ENCODE measurements around the gene TDP2. TPM values are rescaled to one million over a fixed set of nuclear protein-coding genes. Genes with fewer than 3 reads are reported as not detected.
"Not testable (repeated sequence)": the region's sequence is repeated elsewhere in the genome, so short reads cannot be mapped to it uniquely, and the experiment has no call there.

The TDP2 gene
- total RNA-seq, 4 donors from 2014 or later: 25.2 to 44.4 (median 37.6) TPM

DNA sequence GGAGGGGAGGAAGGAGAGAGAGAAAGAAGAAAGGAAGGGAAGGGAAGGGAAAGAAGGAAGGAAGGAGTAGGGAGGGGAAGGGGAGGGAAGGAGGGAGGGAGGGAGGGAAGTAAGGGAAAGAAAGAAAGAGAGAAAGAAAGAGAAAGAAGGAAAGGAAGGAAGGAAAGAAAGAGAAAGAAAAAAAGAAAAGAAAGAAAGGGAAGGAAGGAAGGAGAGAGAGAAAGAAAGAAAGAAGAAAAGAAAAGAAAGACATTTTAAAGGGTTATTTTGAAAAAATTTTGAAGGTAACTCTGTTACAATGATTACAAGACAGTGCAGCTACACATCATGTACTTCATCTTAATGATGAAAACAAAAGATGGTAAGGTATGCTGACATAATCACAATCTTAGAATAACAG, 24.6 kb downstream of the TDP2 start:
- Histone ChIP-seq H3K27ac (replicated peaks in 1 of 4) (no peak overlapping the region), H3K36me3 (no peaks in the 10 kb centered on the region), H3K27me3 (peaks cover 0 to 12% (median 2%) of the 10 kb centered on the region in 4 donors), H3K9me3 (no peaks in the 10 kb centered on the region), H3K4me1 (peaks cover 4 to 16% (median 6%) of the 10 kb centered on the region in 4 donors), H3K4me3 (no peak overlapping the region)
- no peak for DNase-seq (ENCODE audit: extremely low spot score)
- intact Hi-C loops (cut with DNase I): no loop called here
- TF ChIP-seq POLR2A (IDR thresholded peaks at IDR 0.05; ENCODE audit: low read depth): no peak
- TF ChIP-seq, protein P1, sequence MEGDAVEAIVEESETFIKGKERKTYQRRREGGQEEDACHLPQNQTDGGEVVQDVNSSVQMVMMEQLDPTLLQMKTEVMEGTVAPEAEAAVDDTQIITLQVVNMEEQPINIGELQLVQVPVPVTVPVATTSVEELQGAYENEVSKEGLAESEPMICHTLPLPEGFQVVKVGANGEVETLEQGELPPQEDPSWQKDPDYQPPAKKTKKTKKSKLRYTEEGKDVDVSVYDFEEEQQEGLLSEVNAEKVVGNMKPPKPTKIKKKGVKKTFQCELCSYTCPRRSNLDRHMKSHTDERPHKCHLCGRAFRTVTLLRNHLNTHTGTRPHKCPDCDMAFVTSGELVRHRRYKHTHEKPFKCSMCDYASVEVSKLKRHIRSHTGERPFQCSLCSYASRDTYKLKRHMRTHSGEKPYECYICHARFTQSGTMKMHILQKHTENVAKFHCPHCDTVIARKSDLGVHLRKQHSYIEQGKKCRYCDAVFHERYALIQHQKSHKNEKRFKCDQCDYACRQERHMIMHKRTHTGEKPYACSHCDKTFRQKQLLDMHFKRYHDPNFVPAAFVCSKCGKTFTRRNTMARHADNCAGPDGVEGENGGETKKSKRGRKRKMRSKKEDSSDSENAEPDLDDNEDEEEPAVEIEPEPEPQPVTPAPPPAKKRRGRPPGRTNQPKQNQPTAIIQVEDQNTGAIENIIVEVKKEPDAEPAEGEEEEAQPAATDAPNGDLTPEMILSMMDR (IDR thresholded peaks at IDR 0.05): no peak
- TF ChIP-seq EP300 (IDR thresholded peaks at IDR 0.05): no peak
- TF ChIP-seq POLR2AphosphoS5 (IDR thresholded peaks at IDR 0.05): no peak

DNA sequence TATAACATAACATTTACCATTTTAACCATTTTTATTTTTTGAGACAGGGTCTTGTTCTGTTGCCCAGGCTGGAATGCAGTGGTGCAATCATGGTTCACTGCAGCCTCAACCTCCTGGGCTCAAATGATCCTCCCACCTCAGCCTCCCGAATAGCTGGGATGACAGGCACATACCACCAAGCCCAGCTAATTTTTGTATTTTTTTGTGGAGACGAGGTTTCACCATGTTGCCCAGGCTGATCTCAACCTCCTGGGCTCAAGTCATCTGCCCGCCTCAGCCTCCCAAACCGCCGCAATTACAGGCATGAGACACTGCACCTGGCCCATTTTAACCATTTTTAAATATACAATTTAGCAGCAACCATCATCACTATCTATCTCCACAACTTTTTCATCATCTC, 26.1 kb downstream of the TDP2 start:
- H3K36me3 ChIP-seq; DNase-seq (ENCODE audit: extremely low spot score); H3K4me3 ChIP-seq; H3K4me1 ChIP-seq; H3K9me3 ChIP-seq; H3K27ac ChIP-seq (replicated peaks in 1 of 4); intact Hi-C loops (cut with DNase I): not testable (repeated sequence)
- WGBS: 86% methylated on average over 5 of the region's 5 CpGs
- peaks cover 0 to 12% (median 2%) of the 10 kb centered on the region in 4 donors for H3K27me3 ChIP-seq

DNA sequence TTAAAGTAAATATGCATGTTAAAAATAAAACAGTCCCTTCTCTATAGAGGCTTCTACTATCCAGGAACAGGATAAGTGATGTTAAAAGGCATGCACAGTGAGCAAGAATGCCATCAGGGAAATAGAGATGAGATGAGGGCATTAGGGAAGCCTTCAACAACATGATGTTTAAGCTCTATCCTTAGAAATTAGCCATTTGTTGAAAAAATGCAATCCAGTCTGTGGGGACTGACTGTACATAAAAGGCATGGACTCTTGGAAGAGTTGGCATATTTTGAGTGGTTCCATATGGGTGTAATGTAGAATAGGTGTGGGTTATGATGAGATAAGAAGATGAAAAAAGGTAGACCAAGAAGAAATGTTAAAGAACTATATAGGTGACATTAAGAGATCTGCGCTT, 26.5 kb downstream of the TDP2 start:
- intact Hi-C loops (cut with DNase I): no loop called here
- Histone ChIP-seq H3K27ac (replicated peaks in 1 of 4) (no peak overlapping the region), H3K4me1 (peaks cover 0 to 1% (median under 1%) of the 10 kb centered on the region in 4 donors), H3K4me3 (no peak overlapping the region), H3K9me3 (peaks cover 0 to 12% (median 1%) of the 10 kb centered on the region in 4 donors), H3K27me3 (peaks cover 0 to 12% (median 2%) of the 10 kb centered on the region in 4 donors), H3K36me3 (no peaks in the 10 kb centered on the region)
- no peak for DNase-seq (ENCODE audit: extremely low spot score)
- WGBS: 98% methylated on average over 1 of the region's 1 CpG
- no peak for TF ChIP-seq POLR2AphosphoS5 (IDR thresholded peaks at IDR 0.05)
- TF ChIP-seq, protein P1 (IDR thresholded peaks at IDR 0.05): no peak
- TF ChIP-seq POLR2A (IDR thresholded peaks at IDR 0.05; ENCODE audit: low read depth): no peak
- TF ChIP-seq EP300 (IDR thresholded peaks at IDR 0.05): no peak

DNA sequence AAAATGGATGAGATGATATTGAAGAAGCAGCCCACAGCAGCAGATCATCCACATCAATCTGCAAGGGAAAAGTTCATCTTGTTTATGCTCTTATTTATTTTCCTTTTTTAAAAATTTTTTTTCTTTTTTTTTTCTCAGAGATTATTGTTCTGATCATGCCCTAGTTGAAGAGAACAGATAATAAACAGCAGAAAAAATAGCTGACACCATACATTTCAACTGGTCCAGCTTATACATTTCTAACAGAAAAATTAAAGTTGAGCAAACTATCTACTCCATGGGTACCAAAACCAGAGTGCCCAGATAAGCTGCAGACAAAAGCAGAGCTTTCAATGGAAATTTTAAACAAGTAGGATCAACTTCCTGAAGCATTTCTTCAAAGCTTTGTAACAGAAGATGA, 30.0 kb downstream of the TDP2 start:
- Histone ChIP-seq H3K9me3 (peaks cover 0 to 12% (median 1%) of the 10 kb centered on the region in 4 donors), H3K27me3 (peaks cover 0 to 4% (median 0%) of the 10 kb centered on the region in 4 donors), H3K36me3 (no peaks in the 10 kb centered on the region), H3K4me1 (no peaks in the 10 kb centered on the region), H3K27ac (replicated peaks in 1 of 4) (no peak overlapping the region), H3K4me3 (no peak overlapping the region)
- intact Hi-C loops (cut with DNase I): no loop called here
- TF ChIP-seq, protein P1 (IDR thresholded peaks at IDR 0.05): no peak
- TF ChIP-seq EP300 (IDR thresholded peaks at IDR 0.05): no peak
- no peak for TF ChIP-seq POLR2A (IDR thresholded peaks at IDR 0.05; ENCODE audit: low read depth)
- TF ChIP-seq POLR2AphosphoS5 (IDR thresholded peaks at IDR 0.05): no peak
- no peak for DNase-seq (ENCODE audit: extremely low spot score)

DNA sequence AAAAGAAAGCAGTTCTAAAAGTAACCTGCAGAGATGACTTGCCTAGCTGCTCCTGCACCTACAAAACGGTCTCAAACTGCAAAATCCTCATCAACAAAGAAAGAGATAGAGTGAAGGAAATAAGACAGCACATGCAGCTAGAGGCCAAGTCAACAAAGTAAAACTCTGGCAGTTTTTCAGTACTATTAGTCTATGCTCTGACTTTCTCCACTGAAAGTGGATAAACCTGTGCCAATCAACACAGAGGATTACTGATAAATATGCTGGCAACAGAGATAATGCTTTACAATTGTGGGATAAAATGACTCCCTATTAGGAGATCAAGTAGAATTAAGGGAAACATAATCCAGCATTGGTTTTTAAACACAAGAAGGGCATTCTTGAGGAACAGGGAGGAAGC, 34.1 kb downstream of the TDP2 start:
- H3K27ac ChIP-seq (replicated peaks in 1 of 4): no peak overlapping the region
- TF ChIP-seq, protein P1 (IDR thresholded peaks at IDR 0.05): no peak
- no peak for TF ChIP-seq EP300 (IDR thresholded peaks at IDR 0.05)
- TF ChIP-seq POLR2AphosphoS5 (IDR thresholded peaks at IDR 0.05): no peak
- no peak for TF ChIP-seq POLR2A (IDR thresholded peaks at IDR 0.05; ENCODE audit: low read depth)
- H3K4me3 ChIP-seq: no peak overlapping the region
- intact Hi-C loops (cut with DNase I): no loop called here
- WGBS: 25% methylated on average over 1 of the region's 1 CpG
- no peaks in the 10 kb centered on the region for H3K36me3 ChIP-seq
- H3K9me3 ChIP-seq: peaks cover 0 to 12% (median 1%) of the 10 kb centered on the region in 4 donors
- H3K4me1 ChIP-seq: no peaks in the 10 kb centered on the region
- H3K27me3 ChIP-seq: no peaks in the 10 kb centered on the region
- DNase-seq (ENCODE audit: extremely low spot score): no peak
